ENCODE data around the gene GPR137.

- no peak for TF ChIP-seq CTCF (IDR thresholded peaks at IDR 0.05; ENCODE audit: low read length)
- no peak for TF ChIP-seq EZH2 (IDR thresholded peaks at IDR 0.05; ENCODE audit: borderline replicate concordance, low read length)
Observed at GRCh38 chr11:64314805-64315561, 29.3 kb downstream of the GPR137 start.

Data from OCI-LY1 (cell line).